Large intestine (tissue), 12 donors: ENCODE data around the gene ARL4D. TPM values are rescaled to one million over a fixed set of nuclear protein-coding genes. Genes with fewer than 3 reads are reported as not detected.

ENCODE experiments used
- DNase-seq, 2 donors: peaks; one replicate each; pipeline versions ENCODE4 v3.0.0 to v3.0.0-alpha.2; 2013
- H3K27ac ChIP-seq: one replicate; pipeline ENCODE4 v1.5.1; 2013; ENCODE audit warnings: low read length
- H3K27me3 ChIP-seq: 2 replicates; pipeline ENCODE4 v1.6.1; 2013; ENCODE audit warnings: low read length; ENCODE audit not compliant: control insufficient read depth, insufficient read depth
- H3K36me3 ChIP-seq: 2 replicates; pipeline ENCODE4 v1.6.1; 2013; ENCODE audit warnings: low read length; ENCODE audit not compliant: control insufficient read depth, insufficient read depth
- H3K4me1 ChIP-seq: one replicate; pipeline ENCODE4 v1.6.1; 2013; ENCODE audit warnings: low read length; ENCODE audit not compliant: control insufficient read depth, insufficient read depth
- H3K4me3 ChIP-seq: one replicate; pipeline ENCODE4 v1.5.1; 2013; ENCODE audit warnings: low read length
- H3K9me3 ChIP-seq: one replicate; pipeline ENCODE4 v1.6.1; 2013; ENCODE audit warnings: mild to moderate bottlenecking, low read depth, low read length, moderate library complexity; ENCODE audit not compliant: control insufficient read depth
- WGBS: methylation state at CpG from one replicate; pipeline ENCODE4 v1.1.5; 2013; ENCODE audit warnings: low lambda C conversion rate; ENCODE audit not compliant: insufficient coverage; 5-methylcytosine and 5-hydroxymethylcytosine counted together
- long read RNA-seq, 11 donors: transcript quantifications; one replicate each; lab custom pipeline, GENCODE V29; 2026
- polyA plus RNA-seq: library from polyadenylated mRNA; unstranded; fragments of 120-200 nt; gene quantifications from one replicate; pipeline ENCODE4 v1.2.1, GENCODE V29; 2013

Gene ARL4D
- polyA plus RNA-seq = 5.4 TPM
- long read RNA-seq, donor 1, partial matches to known transcripts = 5 of 6 reads
- long read RNA-seq, donor 1, other reads (novel, unspliced or antisense) = 0 of 6 reads
- long read RNA-seq, donor 2, partial matches to known transcripts = 0 of 4 reads
- long read RNA-seq, donor 2, other reads (novel, unspliced or antisense) = 0 of 4 reads
- long read RNA-seq, donor 3 = 0 reads
- long read RNA-seq, donor 4, partial matches to known transcripts = 0 of 1 reads
- long read RNA-seq, donor 4, other reads (novel, unspliced or antisense) = 0 of 1 reads
- long read RNA-seq, donor 5, transcript ARL4D-201 (2 exons, 1,612 nt) = major isoform, 9 of 9 reads
- long read RNA-seq, donor 5, partial matches to known transcripts = 0 of 9 reads
- long read RNA-seq, donor 5, other reads (novel, unspliced or antisense) = 0 of 9 reads
- long read RNA-seq, donor 6, partial matches to known transcripts = 0 of 3 reads
- long read RNA-seq, donor 6, other reads (novel, unspliced or antisense) = 0 of 3 reads
- long read RNA-seq, donor 7, transcript ARL4D-201 (2 exons, 1,612 nt) = major isoform, 5 of 5 reads
- long read RNA-seq, donor 7, partial matches to known transcripts = 0 of 5 reads
- long read RNA-seq, donor 7, other reads (novel, unspliced or antisense) = 0 of 5 reads
- long read RNA-seq, donor 8, transcript ARL4D-201 (2 exons, 1,612 nt) = major isoform, 5 of 5 reads
- long read RNA-seq, donor 8, partial matches to known transcripts = 0 of 5 reads
- long read RNA-seq, donor 8, other reads (novel, unspliced or antisense) = 0 of 5 reads
- long read RNA-seq, donor 9, transcript ARL4D-201 (2 exons, 1,612 nt) = major isoform, 5 of 5 reads
- long read RNA-seq, donor 9, partial matches to known transcripts = 0 of 5 reads
- long read RNA-seq, donor 9, other reads (novel, unspliced or antisense) = 0 of 5 reads
- long read RNA-seq, donor 10, partial matches to known transcripts = 0 of 4 reads
- long read RNA-seq, donor 10, other reads (novel, unspliced or antisense) = 0 of 4 reads
- long read RNA-seq, donor 11, partial matches to known transcripts = 0 of 3 reads
- long read RNA-seq, donor 11, other reads (novel, unspliced or antisense) = 0 of 3 reads

- peaks cover 10% of the 10 kb centered on the region for H3K4me1 ChIP-seq
- peaks cover 3% of the 10 kb centered on the region for H3K36me3 ChIP-seq
- H3K27ac ChIP-seq = peak within 1 kb of the TSS; percentile 44
- no peaks in the 10 kb centered on the region for H3K27me3 ChIP-seq
- H3K9me3 ChIP-seq = no peaks in the 10 kb centered on the region
- no CpG with 5 or more reads among the region's 64 CpGs for WGBS
- peak; percentile 71 to 85 for DNase-seq
- peak within 1 kb of the TSS; percentile 90 for H3K4me3 ChIP-seq
These were observed at the start of gene ARL4D for GRCh38 chr17:43398724-43399595. TSS of gene ARL4D (plus strand) at chr17:43398993. CDS start at chr17:43399733, 740 bp downstream.

GRCh38 chr17:43349142-43349541, 49.7 kb upstream of the ARL4D start:
- Histone ChIP-seq H3K4me1 (no peaks in the 10 kb centered on the region), H3K4me3 (no peak overlapping the region), H3K27ac (no peak overlapping the region), H3K36me3 (no peaks in the 10 kb centered on the region), H3K9me3 (peaks cover 22% of the 10 kb centered on the region), H3K27me3 (no peaks in the 10 kb centered on the region)
- no peak for DNase-seq
- no CpG with 5 or more reads among the region's 2 CpGs for WGBS

GRCh38 chr17:43350888-43351361, 47.9 kb upstream of the ARL4D start:
- Histone ChIP-seq H3K4me3 (no peak overlapping the region), H3K27ac (no peak overlapping the region), H3K27me3 (no peaks in the 10 kb centered on the region), H3K4me1 (no peaks in the 10 kb centered on the region), H3K36me3 (no peaks in the 10 kb centered on the region), H3K9me3 (peaks cover 22% of the 10 kb centered on the region)
- WGBS = no CpG with 5 or more reads among the region's 9 CpGs
- DNase-seq = no peak

- WGBS = no CpG with 5 or more reads among the region's 8 CpGs
- no peak overlapping the region for H3K4me3 ChIP-seq
- H3K27ac ChIP-seq = no peak overlapping the region
- no peaks in the 10 kb centered on the region for H3K36me3 ChIP-seq
- H3K4me1 ChIP-seq = no peaks in the 10 kb centered on the region
- peak in 1 of 2 donors; percentile 83 for DNase-seq
- H3K9me3 ChIP-seq = peaks cover 22% of the 10 kb centered on the region
- H3K27me3 ChIP-seq = no peaks in the 10 kb centered on the region
These were observed 47.1 kb upstream of the ARL4D start for GRCh38 chr17:43351691-43352090.

GRCh38 chr17:43352579-43353331, 46.0 kb upstream of the ARL4D start:
- WGBS = 89% methylated on average over 3 of the region's 10 CpGs
- no peaks in the 10 kb centered on the region for H3K4me1 ChIP-seq
- no peaks in the 10 kb centered on the region for H3K27me3 ChIP-seq
- peaks cover 22% of the 10 kb centered on the region for H3K9me3 ChIP-seq
- no peaks in the 10 kb centered on the region for H3K36me3 ChIP-seq
- no peak overlapping the region for H3K4me3 ChIP-seq
- DNase-seq = no peak
- H3K27ac ChIP-seq = no peak overlapping the region

- no peak for DNase-seq
- Histone ChIP-seq H3K4me1 (no peaks in the 10 kb centered on the region), H3K27me3 (no peaks in the 10 kb centered on the region), H3K27ac (no peak overlapping the region), H3K36me3 (no peaks in the 10 kb centered on the region), H3K4me3 (no peak overlapping the region), H3K9me3 (peaks cover 21% of the 10 kb centered on the region)
- WGBS = no CpG with 5 or more reads among the region's 4 CpGs
These were observed 45.4 kb upstream of the ARL4D start for GRCh38 chr17:43353393-43353792.

- Histone ChIP-seq H3K27me3 (no peaks in the 10 kb centered on the region), H3K36me3 (no peaks in the 10 kb centered on the region), H3K4me3 (no peak overlapping the region), H3K4me1 (peaks cover under 1% of the 10 kb centered on the region), H3K9me3 (peaks cover 12% of the 10 kb centered on the region), H3K27ac (no peak overlapping the region)
- no CpG with 5 or more reads among the region's 2 CpGs for WGBS
- no peak for DNase-seq
These were observed 44.4 kb upstream of the ARL4D start for GRCh38 chr17:43354371-43354770.

- H3K4me3 ChIP-seq = no peak overlapping the region
- no peak overlapping the region for H3K27ac ChIP-seq
- H3K36me3 ChIP-seq = no peaks in the 10 kb centered on the region
- no CpG with 5 or more reads among the region's 5 CpGs for WGBS
- H3K9me3 ChIP-seq = no peaks in the 10 kb centered on the region
- H3K27me3 ChIP-seq = no peaks in the 10 kb centered on the region
- H3K4me1 ChIP-seq = peaks cover 9% of the 10 kb centered on the region
- DNase-seq = no peak
These were observed 42.3 kb upstream of the ARL4D start for GRCh38 chr17:43356450-43356849.

GRCh38 chr17:43356999-43357398, 41.8 kb upstream of the ARL4D start:
- Histone ChIP-seq H3K27me3 (no peaks in the 10 kb centered on the region), H3K36me3 (no peaks in the 10 kb centered on the region)
- no peak for DNase-seq

More at GRCh38 chr17:43356999-43357398, 41.8 kb upstream of the ARL4D start:
- Histone ChIP-seq H3K4me1 (peaks cover 9% of the 10 kb centered on the region), H3K27ac (no peak overlapping the region), H3K9me3 (no peaks in the 10 kb centered on the region), H3K4me3 (no peak overlapping the region)
- no CpG with 5 or more reads among the region's 4 CpGs for WGBS
